ENCODE measurements around the gene ATP2C2.

GRCh38 chr16:84373907-84374489 is 5.7 kb downstream of the ATP2C2 start:
- no peak for TF ChIP-seq CTCF (IDR thresholded peaks at IDR 0.05)
- no peak for TF ChIP-seq POLR2AphosphoS5 (IDR thresholded peaks at IDR 0.05)
- TF ChIP-seq EP300 (IDR thresholded peaks at IDR 0.05): no peak
- no peak for TF ChIP-seq POLR2A (IDR thresholded peaks at IDR 0.05)
